ENCODE data around the gene GPR158. TPM values are rescaled to one million over a fixed set of nuclear protein-coding genes. Genes with fewer than 3 reads are reported as not detected.

Gene GPR158
- total RNA-seq, 1 experiment from 2014 or later = not detected

- no peaks in the 10 kb centered on the region for H3K4me1 Mint-ChIP-seq (ENCODE audit: insufficient read depth, unreplicated experiment)
- POLR2A ChIA-PET = no interaction called here
- H3K27me3 Mint-ChIP-seq (ENCODE audit: insufficient read depth, unreplicated experiment) = peaks cover 8% of the 10 kb centered on the region
- H3K36me3 Mint-ChIP-seq (ENCODE audit: insufficient read depth, unreplicated experiment) = no peaks in the 10 kb centered on the region
- H3K27ac Mint-ChIP-seq (ENCODE audit: low read depth, unreplicated experiment) = no peak overlapping the region
- H3K4me3 Mint-ChIP-seq (ENCODE audit: unreplicated experiment) = no peak overlapping the region
- DNase-seq (ENCODE audit: unreplicated experiment) = no peak
- TF ChIP-seq CTCF (IDR thresholded peaks at IDR 0.05; ENCODE audit: unreplicated experiment) = no peak
- H3K9me3 Mint-ChIP-seq (ENCODE audit: unreplicated experiment) = peaks cover 15% of the 10 kb centered on the region
- intact Hi-C loops (cut with micrococcal nuclease) = no loop called here
- CTCF ChIA-PET = interaction anchor here (0.6 kb wide), 1 partner anchor 207 kb away, joined by 3 read pairs; no protein-coding TSS in a partner anchor
- no TSS peak for BruUV-seq (replicated peaks)
Measured at GRCh38 chr10:25615926-25616325, 441.1 kb downstream of the GPR158 start.

GRCh38 chr10:25616903-25617592 is 442.2 kb downstream of the GPR158 start:
- Mint-ChIP-seq H3K4me1 (ENCODE audit: insufficient read depth, unreplicated experiment) (no peaks in the 10 kb centered on the region), H3K36me3 (ENCODE audit: insufficient read depth, unreplicated experiment) (no peaks in the 10 kb centered on the region), H3K4me3 (ENCODE audit: unreplicated experiment) (no peak overlapping the region), H3K9me3 (ENCODE audit: unreplicated experiment) (peaks cover 12% of the 10 kb centered on the region), H3K27me3 (ENCODE audit: insufficient read depth, unreplicated experiment) (peaks cover 19% of the 10 kb centered on the region), H3K27ac (ENCODE audit: low read depth, unreplicated experiment) (no peak overlapping the region)
- DNase-seq (ENCODE audit: unreplicated experiment) = no peak
- CTCF ChIA-PET = no interaction called here
- BruUV-seq (replicated peaks) = no TSS peak
- POLR2A ChIA-PET = no interaction called here
- no peak for TF ChIP-seq CTCF (IDR thresholded peaks at IDR 0.05; ENCODE audit: unreplicated experiment)
- intact Hi-C loops (cut with micrococcal nuclease) = no loop called here

GRCh38 chr10:25627606-25628005 is 452.8 kb downstream of the GPR158 start:
- BruUV-seq (replicated peaks) = no TSS peak

GRCh38 chr10:25629333-25629732 is 454.5 kb downstream of the GPR158 start:
- Mint-ChIP-seq H3K9me3 (ENCODE audit: unreplicated experiment) (no peaks in the 10 kb centered on the region), H3K27me3 (ENCODE audit: insufficient read depth, unreplicated experiment) (peaks cover 10% of the 10 kb centered on the region), H3K4me3 (ENCODE audit: unreplicated experiment) (no peak overlapping the region), H3K36me3 (ENCODE audit: insufficient read depth, unreplicated experiment) (no peaks in the 10 kb centered on the region), H3K27ac (ENCODE audit: low read depth, unreplicated experiment) (no peak overlapping the region), H3K4me1 (ENCODE audit: insufficient read depth, unreplicated experiment) (no peaks in the 10 kb centered on the region)
- TF ChIP-seq CTCF (IDR thresholded peaks at IDR 0.05; ENCODE audit: unreplicated experiment) = no peak
- POLR2A ChIA-PET = no interaction called here
- BruUV-seq (replicated peaks) = no TSS peak
- CTCF ChIA-PET = interaction anchor here (0.7 kb wide), 1 partner anchor 12 kb away, joined by 3 read pairs; no protein-coding TSS in a partner anchor
- no peak for DNase-seq (ENCODE audit: unreplicated experiment)
- intact Hi-C loops (cut with micrococcal nuclease) = no loop called here

More at GRCh38 chr10:25627606-25628005, 452.8 kb downstream of the GPR158 start:
- ChIA-PET POLR2A (no interaction called here), CTCF (no interaction called here)
- DNase-seq (ENCODE audit: unreplicated experiment) = no peak
- no peak overlapping the region for H3K4me3 Mint-ChIP-seq (ENCODE audit: unreplicated experiment)
- no peaks in the 10 kb centered on the region for H3K9me3 Mint-ChIP-seq (ENCODE audit: unreplicated experiment)
- TF ChIP-seq CTCF (IDR thresholded peaks at IDR 0.05; ENCODE audit: unreplicated experiment) = no peak
- H3K4me1 Mint-ChIP-seq (ENCODE audit: insufficient read depth, unreplicated experiment) = no peaks in the 10 kb centered on the region
- H3K36me3 Mint-ChIP-seq (ENCODE audit: insufficient read depth, unreplicated experiment) = no peaks in the 10 kb centered on the region
- intact Hi-C loops (cut with micrococcal nuclease) = no loop called here
- no peak overlapping the region for H3K27ac Mint-ChIP-seq (ENCODE audit: low read depth, unreplicated experiment)
- peaks cover 16% of the 10 kb centered on the region for H3K27me3 Mint-ChIP-seq (ENCODE audit: insufficient read depth, unreplicated experiment)

Measured in MCF 10A (cell line).